Left hindlimb (tissue), 1 donor: ENCODE results near the gene ZNF222.

Source experiments
- DNase-seq: peaks from one replicate; pipeline ENCODE4 v3.0.0-alpha.2; 2018

Gene ZNF222

GRCh38 chr19:44025217-44025936 lies at the start of gene ZNF222:
TSS of gene ZNF222 (plus strand) at chr19:44025379. CDS start at chr19:44025437, 58 bp downstream.
- DNase-seq: peak; percentile 88

DNA sequence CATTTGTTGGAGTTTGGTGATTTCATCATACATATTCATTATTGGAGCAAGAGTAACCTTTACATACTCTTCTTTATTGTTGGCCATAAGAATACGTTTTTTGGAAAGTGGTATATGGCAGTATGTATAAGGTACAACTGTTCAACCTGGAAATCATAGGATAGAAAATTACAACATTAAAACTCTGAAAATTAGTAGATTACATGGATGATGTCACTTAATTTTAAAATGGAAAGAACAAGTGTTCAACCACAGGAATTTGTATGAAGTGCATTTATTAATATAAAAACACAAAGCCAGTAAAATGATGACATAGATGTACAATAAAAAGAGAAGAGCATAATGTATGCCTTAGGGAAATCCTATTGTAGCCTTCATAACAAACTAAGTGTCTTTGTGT lies 48.4 kb upstream of the ZNF222 start:
- DNase-seq: no peak

- no peak for DNase-seq
Measured at GRCh38 chr19:43983544-43983911, 41.7 kb upstream of the ZNF222 start.

DNA sequence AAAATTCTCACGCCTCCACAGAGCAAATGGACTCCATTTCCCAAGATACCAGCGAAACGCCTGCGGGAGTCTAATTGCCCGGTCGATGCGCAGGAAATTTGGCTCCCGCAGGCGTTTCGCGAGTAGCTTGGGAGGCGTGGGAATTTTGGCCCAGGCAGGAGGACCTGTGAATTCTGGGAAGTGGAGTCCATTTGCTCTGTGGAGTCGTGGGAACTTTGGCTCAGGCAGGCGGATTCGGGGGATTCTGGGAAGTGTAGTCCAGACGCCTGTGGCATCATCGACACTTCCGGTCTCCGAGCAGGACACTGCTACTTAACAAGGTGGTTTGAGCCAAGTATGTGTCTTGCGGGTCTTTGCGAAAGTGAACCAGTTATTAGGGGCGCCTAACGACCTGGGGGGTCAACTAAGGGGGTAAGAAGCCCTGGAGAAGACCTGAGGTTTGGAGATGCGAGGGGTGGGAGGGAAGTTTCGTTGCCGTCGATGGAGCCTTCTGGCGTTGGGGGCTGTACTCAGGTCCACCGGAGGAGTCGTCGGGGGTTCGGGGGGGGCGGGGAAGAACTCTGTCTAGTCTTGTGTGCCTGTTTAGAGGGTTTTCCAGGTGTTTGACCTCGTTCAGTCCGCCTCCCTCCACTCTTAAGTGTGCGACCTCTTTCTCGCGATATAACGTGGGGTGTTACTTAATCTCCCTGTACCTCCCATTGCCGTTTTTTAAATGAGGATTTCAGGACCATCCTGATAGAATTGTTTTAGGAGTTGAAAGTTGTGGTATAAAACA lies 41.1 kb upstream of the ZNF222 start, which contains the start of gene ZNF155:
ZNF155 (plus strand) TSS at position 277 of the 775 bp plus-strand sequence. CDS start 4,356 bp downstream, outside the sequence.
- peak; percentile 95 for DNase-seq

DNA sequence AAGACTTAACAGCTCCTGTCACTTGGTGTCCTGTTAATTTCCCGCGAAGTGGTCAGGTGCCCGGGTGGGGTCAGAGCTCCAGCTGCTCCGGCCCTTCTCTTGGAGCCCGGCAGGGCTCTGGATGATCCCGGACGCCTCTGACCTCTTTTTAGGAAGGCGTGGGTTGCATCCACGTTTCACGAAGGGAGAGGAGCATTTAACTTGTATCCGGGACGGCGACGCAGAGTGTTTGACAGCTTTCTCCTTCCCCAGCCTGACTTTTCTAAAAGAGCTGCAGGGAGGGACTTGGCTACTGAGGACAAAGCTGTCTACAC lies 40.5 kb upstream of the ZNF222 start:
- no peak for DNase-seq

GRCh38 chr19:43997631-43998290 lies 27.4 kb upstream of the ZNF222 start:
- no peak for DNase-seq

DNA sequence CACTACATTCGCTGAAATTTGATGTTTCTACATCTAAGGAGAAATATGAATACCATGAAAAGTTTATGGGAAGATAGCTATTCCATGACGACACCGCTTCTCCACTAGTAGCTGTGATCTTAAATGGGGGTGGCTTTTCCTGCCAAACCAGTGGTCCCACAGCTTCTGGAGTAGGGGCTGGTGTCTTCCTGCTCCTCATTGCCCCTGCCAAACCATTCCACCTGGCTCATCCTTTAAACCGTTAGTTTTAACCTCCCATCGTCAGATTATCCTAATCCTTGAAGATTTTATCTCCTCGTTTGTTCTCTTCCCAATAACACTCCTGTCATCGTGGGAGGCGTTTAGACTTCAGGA lies 23.0 kb upstream of the ZNF222 start:
- no peak for DNase-seq

GRCh38 chr19:44002566-44003460 lies 22.4 kb upstream of the ZNF222 start, which contains the start of gene ZNF230:
TSS of gene ZNF230 (plus strand) at chr19:44002957. CDS start at chr19:44007079, 4,122 bp downstream.
- peak; percentile 94 for DNase-seq

- no peak for DNase-seq
Measured at GRCh38 chr19:44003461-44004009, 21.6 kb upstream of the ZNF222 start.

DNA sequence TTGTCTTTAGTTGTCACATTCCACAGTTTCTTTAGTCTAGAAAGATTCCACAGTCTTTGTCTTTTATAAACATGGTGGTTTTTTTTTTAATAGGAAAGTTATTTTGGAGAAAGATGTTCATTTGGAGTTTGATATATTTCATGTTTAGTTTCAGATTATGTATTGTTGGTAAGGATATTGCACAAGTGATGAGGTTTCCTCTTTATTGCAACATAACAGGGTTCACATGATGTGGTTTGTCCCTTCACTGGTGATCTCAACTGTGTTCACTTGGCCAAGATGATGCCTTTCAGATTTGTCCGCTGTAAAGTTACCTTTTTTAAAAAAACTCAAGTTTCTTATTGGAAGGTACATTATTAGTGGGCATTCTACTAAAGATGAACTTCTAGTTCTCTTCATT lies 19.2 kb upstream of the ZNF222 start:
- DNase-seq: no peak

GRCh38 chr19:44007473-44007872 lies 17.7 kb upstream of the ZNF222 start:
- no peak for DNase-seq

- DNase-seq: no peak
Measured at GRCh38 chr19:44010468-44010867, 14.7 kb upstream of the ZNF222 start.

DNA sequence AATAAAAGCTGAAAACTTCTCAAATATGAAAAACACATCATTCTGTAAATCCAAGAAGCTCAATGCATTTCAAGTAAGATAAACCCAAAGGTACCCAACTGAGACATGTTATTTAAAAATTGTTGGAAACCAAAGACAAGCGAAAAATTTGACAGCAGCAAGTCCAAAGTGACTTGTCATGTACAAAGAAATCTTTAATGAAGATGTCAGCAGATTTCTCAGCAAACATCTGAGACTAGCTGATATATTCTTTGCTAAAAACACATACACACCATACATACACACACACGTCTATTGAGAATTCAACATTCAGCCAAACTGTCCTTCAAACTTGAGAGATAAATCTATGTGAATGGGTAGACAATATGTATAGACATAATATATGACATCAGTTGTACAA lies 5.7 kb upstream of the ZNF222 start:
- DNase-seq: no peak

GRCh38 chr19:44021221-44021620 lies 4.0 kb upstream of the ZNF222 start:
- no peak for DNase-seq

DNA sequence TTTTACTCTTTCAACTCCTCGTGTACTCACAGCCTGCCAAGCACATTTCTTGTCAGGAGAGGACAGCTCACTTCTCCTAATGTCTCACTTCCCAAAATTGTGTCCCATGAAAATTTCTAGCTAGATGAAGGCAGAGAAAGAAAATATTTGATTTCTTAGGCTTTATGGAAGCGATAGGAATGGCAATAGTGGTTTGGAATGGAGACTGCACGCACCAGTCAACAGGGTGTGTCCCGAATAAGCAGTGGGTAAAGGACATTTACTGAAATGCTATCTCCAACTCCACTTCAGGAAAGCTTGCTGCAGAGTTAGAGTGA lies 321 bp upstream of the ZNF222 start:
- DNase-seq: no peak

GRCh38 chr19:44026622-44027021 lies 1.4 kb downstream of the ZNF222 start:
- no peak for DNase-seq

GRCh38 chr19:44032001-44032610 lies 6.9 kb downstream of the ZNF222 start:
- no peak for DNase-seq

DNA sequence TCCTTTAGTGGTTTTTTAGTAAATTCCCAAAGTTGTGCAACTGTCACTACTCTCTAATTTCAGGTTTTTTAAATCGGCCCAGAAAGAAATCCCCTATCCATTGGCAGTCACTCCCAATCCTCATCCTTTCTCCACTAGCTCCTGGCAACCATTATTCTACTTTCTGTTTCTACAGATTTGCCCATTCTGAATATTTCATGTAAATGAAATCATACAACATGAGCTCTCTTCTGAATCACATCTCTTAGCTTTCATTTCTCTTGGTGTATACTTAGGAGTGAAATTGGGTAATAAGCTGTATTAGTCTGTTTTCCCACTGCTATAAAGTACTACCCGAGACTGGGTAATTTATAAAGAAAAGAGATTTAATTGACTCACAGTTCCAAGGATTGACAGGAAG lies 17.0 kb downstream of the ZNF222 start:
- no peak for DNase-seq

DNA sequence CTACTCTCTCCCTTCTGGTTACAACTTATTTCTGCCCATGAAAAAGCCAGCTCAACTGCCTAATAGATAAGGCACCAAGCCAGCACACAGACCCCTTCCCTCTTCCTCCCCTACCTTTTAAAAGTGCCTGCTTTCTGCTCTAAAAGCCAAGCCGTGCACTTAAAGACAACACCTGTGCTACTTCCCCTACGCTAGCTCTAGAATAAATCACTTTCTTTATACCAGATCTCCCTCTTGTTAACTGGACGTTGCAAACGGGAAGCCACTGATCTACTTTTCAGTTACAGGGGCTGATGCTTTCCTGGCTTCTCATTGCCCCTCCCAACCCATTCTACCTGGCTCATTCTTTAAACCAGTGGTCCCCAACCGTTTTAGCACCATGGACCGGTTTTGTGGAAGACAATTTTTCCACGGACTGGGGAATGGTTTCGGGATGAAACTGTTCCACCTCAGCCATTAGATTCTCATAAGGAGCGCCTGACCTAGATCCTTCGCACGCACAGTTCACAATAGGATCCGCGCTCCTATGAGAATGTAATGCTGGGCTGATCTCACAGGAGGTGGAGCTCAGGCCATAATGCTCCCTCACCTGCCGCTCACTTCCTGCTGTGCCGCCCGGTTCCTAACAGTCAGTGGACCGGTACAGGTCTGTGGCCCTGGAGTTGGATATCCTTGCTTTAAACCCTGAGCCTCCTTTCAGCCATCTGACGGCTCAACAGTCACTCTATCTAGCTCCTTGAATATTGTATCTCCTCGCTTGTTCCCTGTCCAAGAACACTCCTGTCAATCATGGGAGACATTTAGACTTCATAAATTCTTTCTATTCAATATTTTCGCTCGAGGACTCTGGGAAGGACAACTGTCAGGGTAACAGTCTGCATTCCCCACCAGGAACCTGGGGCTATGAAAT lies 25.8 kb downstream of the ZNF222 start:
- DNase-seq: peak; percentile 40

GRCh38 chr19:44051650-44052402 lies 26.6 kb downstream of the ZNF222 start, which contains the start of gene ZNF223:
TSS of gene ZNF223 (plus strand) at chr19:44052036. CDS start at chr19:44055177, 3,141 bp downstream.
- DNase-seq: peak; percentile 98
